SK-N-MC (cell line): Measurements from ENCODE around the gene EFCAB6.

Source experiments
- DNase-seq: peaks from one replicate; pipeline ENCODE4 v3.0.0-alpha.2; 2011; ENCODE audit warnings: low read depth, low spot score
- H3K27ac ChIP-seq: fragments of 200-600 bp; sonication (generic); 2 replicates; pipeline ENCODE4 v1.5.1; 2016; ENCODE audit warnings: mixed run types
- H3K36me3 ChIP-seq: fragments of 200-600 bp; sonication (generic); 2 replicates; pipeline ENCODE4 v1.6.1; 2017; ENCODE audit warnings: antibody characterized with exemption, low read length, mixed read lengths; ENCODE audit not compliant: insufficient read depth
- H3K4me3 ChIP-seq: fragments of 200-600 bp; sonication (generic); 2 replicates; pipeline ENCODE4 v1.5.1; 2016
- H3K9ac ChIP-seq: fragments of 200-600 bp; sonication (generic); 2 replicates; pipeline ENCODE4 v1.8.0; 2017; ENCODE audit warnings: mixed run types, mixed read lengths; ENCODE audit not compliant: insufficient read length
- H3K9me3 ChIP-seq: fragments of 200-600 bp; sonication (generic); 2 replicates; pipeline ENCODE4 v1.6.1; 2017; ENCODE audit warnings: low read depth, mild to moderate bottlenecking, antibody characterized with exemption, low read length, moderate library complexity, mixed read lengths
- EZH2 ChIP-seq: fragments of 200-600 bp; sonication (generic); IDR thresholded peaks from one replicate; pipeline ENCODE4 v1.6.1; 2017; ENCODE audit warnings: antibody characterized with exemption
- FOXP2 ChIP-seq: optimal IDR thresholded peaks from 2 replicates; pipeline ENCODE3; 2011; ENCODE audit warnings: mild to moderate bottlenecking, moderate library complexity; ENCODE audit not compliant: insufficient read depth; ENCODE audit errors: extremely low read length, control extremely low read depth
- POLR2AphosphoS5 ChIP-seq: IDR thresholded peaks from 2 replicates; pipeline ENCODE4 v1.6.1; 2012; ENCODE audit warnings: mild to moderate bottlenecking, low read depth, low read length, borderline replicate concordance

EFCAB6 gene

DNA sequence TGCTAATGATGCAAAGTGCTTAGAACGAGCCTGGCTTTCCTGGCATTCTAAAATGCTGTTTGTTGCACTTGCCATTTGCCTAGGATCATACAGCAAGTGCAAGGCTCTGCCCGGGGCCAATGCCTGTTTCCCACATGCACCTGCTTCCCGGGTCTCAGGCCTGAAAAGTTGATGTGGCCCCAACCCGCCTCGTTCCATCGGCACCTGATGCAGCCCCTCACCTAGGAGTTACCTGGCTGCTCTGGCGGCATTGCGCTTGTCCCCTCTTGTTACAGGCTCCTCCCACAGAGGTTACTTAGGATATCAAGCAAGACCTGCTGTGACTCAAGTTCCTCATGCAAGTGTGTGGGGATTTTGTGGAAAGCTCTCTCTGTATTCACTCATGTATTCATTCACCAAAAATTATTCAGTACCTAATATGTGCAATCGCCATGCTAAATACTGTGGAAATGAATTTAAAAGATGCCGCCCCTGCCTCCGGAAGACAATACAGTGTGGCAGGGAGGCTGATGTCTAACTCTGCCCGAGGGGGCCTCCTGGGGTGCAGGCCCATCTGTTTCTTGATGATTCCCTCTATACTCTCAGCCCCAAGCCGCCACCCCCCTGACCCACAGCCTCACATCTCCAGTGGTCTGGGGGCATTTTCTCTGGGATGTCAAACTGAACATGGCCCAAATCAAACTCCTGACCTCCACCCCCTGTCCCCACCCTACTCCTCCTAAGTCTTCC, 184.5 kb downstream of the EFCAB6 start:
- Histone ChIP-seq H3K4me3 (no peak overlapping the region), H3K9me3 (no peaks in the 10 kb centered on the region), H3K27ac (no peak overlapping the region), H3K36me3 (no peaks in the 10 kb centered on the region), H3K9ac (no peak overlapping the region)
- DNase-seq: no peak
- TF ChIP-seq EZH2: no peak
- TF ChIP-seq POLR2AphosphoS5: no peak
- no peak for TF ChIP-seq FOXP2

GRCh38 chr22:43625242-43625641, 186.9 kb downstream of the EFCAB6 start:
- TF ChIP-seq POLR2AphosphoS5: no peak
- no peak for TF ChIP-seq FOXP2
- TF ChIP-seq EZH2: no peak
- no peak overlapping the region for H3K9ac ChIP-seq
- no peaks in the 10 kb centered on the region for H3K9me3 ChIP-seq
- H3K27ac ChIP-seq: no peak overlapping the region
- no peaks in the 10 kb centered on the region for H3K36me3 ChIP-seq
- DNase-seq: no peak
- no peak overlapping the region for H3K4me3 ChIP-seq

GRCh38 chr22:43624144-43624998, 187.7 kb downstream of the EFCAB6 start:
- Histone ChIP-seq H3K9me3 (no peaks in the 10 kb centered on the region), H3K9ac (no peak overlapping the region), H3K4me3 (no peak overlapping the region), H3K27ac (no peak overlapping the region), H3K36me3 (no peaks in the 10 kb centered on the region)
- TF ChIP-seq FOXP2: no peak
- no peak for TF ChIP-seq EZH2
- TF ChIP-seq POLR2AphosphoS5: no peak
- DNase-seq: no peak

DNA sequence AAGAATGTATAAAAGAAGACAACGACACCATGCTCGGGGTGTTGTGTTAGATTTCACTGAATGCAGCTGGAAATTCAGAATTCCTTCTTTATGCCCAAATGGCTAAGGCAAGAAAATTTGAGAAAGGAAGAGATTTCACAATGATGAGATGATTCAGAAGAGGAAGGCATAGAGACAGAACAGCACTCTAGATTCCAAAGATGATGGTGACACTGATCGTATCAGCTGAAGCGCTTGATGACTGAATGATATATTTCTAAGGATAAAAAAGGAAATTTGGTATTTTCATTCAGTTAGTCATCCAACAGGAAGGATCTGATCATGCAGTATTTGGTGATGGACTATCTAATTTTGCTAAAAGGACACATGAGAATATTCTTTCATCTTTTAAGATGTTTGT, 189.2 kb downstream of the EFCAB6 start:
- no peaks in the 10 kb centered on the region for H3K9me3 ChIP-seq
- H3K27ac ChIP-seq: no peak overlapping the region
- no peak for TF ChIP-seq EZH2
- H3K36me3 ChIP-seq: no peaks in the 10 kb centered on the region
- DNase-seq: no peak
- no peak overlapping the region for H3K9ac ChIP-seq
- no peak overlapping the region for H3K4me3 ChIP-seq

DNA sequence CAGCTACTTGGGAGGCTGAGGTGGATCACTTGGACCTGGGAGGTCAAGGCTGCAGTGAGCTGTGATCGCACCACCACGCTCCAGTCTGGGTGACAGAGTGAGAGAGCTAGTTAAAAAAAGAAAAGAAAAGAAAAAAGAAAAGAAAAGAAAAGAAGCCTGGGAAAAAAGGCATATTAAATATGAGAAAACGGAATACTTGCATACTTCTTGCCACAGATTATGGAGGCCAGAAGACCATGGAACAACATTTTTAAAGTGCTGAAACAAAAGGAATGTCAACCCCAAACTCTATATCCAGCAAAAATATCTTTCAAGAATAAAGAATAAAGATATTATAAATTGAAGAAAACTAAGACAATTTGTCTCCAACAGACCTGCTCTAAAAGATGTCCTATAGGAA, 191.9 kb downstream of the EFCAB6 start:
- Histone ChIP-seq H3K9ac (no peak overlapping the region), H3K27ac (no peak overlapping the region), H3K36me3 (no peaks in the 10 kb centered on the region), H3K9me3 (no peaks in the 10 kb centered on the region), H3K4me3 (no peak overlapping the region)
- DNase-seq: no peak
- TF ChIP-seq EZH2: no peak
- no peak for TF ChIP-seq FOXP2
- no peak for TF ChIP-seq POLR2AphosphoS5

DNA sequence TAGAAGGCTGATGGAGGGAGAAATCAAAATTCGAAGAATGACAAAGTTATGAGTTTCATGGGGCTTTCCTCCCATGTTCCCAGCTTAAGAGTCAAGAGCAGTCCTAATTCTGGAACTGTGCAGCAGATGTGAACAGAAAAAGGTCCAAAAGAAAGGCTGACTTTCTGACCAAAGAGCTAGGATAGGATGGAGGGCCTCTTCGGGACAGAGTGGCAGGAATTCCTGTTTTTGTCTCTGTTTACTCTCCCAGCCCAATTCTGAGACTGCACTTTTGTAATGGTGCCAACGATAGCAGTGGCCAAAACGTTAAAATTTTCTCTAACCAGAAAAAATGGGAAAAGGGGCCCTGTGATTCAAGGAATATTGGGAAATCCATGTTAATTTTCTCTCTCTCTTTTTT, 193.6 kb downstream of the EFCAB6 start:
- no peak for DNase-seq
- Histone ChIP-seq H3K9ac (no peak overlapping the region), H3K27ac (no peak overlapping the region), H3K36me3 (no peaks in the 10 kb centered on the region), H3K4me3 (no peak overlapping the region), H3K9me3 (no peaks in the 10 kb centered on the region)
- no peak for TF ChIP-seq EZH2
- no peak for TF ChIP-seq FOXP2
- TF ChIP-seq POLR2AphosphoS5: no peak

DNA sequence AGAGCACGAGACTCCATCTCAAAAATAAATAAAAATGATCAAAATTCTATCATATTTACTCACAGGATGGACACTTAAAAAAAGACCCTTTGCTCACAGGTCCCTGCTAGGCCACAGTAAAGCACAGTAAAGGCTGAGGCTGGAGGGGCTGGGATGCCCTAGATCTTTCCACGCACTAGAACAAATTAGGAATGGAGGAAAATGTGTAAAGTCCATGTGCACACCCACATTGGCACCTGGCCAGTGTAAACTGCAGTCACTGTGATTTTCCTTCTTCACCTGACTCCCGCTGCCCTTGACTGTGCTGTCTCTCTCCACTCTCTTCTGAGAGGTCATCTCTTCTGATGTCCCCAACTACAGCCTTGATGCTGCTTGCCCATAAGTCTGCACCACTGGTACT, 195.5 kb downstream of the EFCAB6 start:
- H3K9ac ChIP-seq: no peak overlapping the region
- no peak for TF ChIP-seq EZH2
- TF ChIP-seq POLR2AphosphoS5: no peak
- TF ChIP-seq FOXP2: no peak
- no peak for DNase-seq
- H3K4me3 ChIP-seq: no peak overlapping the region
- no peak overlapping the region for H3K27ac ChIP-seq
- H3K9me3 ChIP-seq: no peaks in the 10 kb centered on the region
- no peaks in the 10 kb centered on the region for H3K36me3 ChIP-seq

GRCh38 chr22:43600265-43600664, 211.8 kb downstream of the EFCAB6 start:
- Histone ChIP-seq H3K27ac (no peak overlapping the region), H3K4me3 (no peak overlapping the region), H3K9me3 (no peaks in the 10 kb centered on the region), H3K9ac (no peak overlapping the region), H3K36me3 (no peaks in the 10 kb centered on the region)
- DNase-seq: no peak
- TF ChIP-seq POLR2AphosphoS5 (no peak), EZH2 (no peak), FOXP2 (no peak)
